ENCODE data around the gene GPALPP1.
"Not testable (repeated sequence)": the region's sequence is repeated elsewhere in the genome, so short reads cannot be mapped to it uniquely, and the experiment has no call there.

The GPALPP1 gene

DNA sequence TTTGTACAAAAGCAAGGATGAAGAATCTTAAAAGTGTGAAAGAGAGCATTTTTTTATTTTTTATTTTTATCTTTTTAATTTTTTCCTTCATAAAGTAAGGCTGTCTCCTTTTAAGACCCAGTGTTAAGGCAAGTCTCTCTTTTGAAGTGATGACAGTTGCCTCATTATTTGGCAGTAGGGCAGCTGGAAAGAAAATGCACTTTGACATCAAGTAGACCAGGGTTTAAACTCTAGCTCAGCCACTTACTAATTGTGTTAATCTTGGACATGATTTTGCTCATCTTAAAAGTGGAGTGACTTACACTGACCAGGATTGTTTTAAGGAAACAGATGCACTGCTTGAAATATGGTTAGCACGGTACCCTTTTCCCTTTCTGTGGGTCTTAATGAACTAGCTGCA lies 18.5 kb downstream of the GPALPP1 start:
- DNase-seq = no peak

DNA sequence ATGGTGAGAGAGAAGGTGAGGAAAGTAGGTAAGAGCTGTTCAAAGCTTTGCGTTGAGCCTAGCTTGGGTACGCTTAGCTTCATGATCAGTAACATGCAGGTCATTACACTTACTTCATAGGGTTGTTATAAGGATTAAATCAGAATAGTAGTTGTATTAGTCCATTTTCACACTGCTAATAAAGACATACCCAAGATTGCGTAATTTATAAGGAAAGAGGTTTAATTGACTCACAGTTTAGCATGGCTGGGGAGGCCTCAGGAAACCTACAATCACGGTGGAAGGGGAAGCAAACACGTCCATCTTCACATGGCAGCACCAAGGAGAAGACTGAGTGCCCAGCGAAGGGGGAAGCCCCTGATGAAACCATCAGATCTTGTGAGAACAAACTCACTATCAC lies 21.9 kb downstream of the GPALPP1 start:
- DNase-seq = no peak

DNA sequence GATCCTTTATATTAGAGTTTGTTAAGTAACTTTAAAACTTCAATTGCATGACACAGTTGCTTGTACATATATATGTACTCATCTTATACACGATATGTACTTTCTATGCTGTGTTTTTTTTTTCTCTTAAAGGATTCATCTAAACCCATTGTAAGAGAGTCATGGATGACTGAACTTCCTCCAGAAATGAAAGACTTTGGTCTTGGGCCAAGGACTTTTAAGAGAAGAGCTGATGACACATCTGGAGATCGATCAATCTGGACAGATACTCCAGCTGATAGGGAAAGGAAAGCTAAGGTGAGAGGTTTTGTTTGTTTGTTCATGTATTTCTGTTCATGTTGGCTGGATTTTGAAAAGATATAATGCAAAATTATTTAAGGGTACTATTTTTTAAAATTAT lies 26.0 kb downstream of the GPALPP1 start:
- no peak for DNase-seq

DNA sequence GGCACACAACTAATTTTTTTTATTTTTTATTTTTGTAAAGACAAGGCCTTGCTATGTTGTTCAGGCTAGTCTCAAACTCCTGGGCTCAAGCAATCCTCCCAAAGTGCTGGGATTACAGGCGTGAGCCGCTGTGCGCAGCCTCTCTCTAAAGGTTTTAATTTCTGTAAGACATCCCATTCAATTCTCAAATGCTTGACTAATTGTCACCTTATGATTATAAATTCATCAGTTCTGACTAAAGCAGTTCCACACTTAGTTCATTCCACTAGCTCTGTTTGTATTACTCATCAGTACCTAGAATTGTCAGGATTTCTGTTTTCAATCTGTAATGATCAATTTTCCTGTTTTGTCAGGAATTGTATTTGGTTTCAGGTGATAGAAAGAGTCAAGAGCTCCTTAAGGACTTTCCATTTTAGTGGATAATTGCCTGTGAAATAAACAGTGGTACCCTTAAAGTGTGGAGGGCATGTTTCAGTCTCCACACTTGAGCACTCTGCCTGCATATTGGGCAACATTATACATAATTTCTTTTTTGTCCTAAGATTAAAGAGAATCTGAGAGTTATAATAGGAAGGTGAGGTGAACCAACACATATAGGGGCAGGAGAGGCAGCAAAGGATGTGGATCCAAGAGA lies 27.6 kb downstream of the GPALPP1 start:
- DNase-seq = no peak

DNA sequence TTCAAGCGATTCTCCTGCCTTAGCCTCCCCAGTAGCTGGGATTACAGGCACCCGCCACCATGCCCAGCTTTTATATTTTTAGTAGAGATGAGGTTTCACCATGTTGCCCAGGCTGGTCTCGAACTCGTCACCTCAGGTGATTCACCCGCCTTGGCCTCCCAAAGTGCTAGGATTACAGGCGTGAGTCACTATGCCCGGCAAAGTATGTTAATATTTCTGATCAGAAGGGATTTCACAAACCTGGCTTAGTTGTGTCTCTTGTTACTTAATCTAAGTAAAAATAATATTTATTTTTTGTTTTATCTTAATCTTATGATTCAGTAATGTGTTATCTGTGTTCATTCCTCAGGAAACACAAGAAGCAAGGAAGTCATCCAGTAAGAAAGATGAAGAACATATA lies 30.6 kb downstream of the GPALPP1 start:
- not testable (repeated sequence) for DNase-seq

DNA sequence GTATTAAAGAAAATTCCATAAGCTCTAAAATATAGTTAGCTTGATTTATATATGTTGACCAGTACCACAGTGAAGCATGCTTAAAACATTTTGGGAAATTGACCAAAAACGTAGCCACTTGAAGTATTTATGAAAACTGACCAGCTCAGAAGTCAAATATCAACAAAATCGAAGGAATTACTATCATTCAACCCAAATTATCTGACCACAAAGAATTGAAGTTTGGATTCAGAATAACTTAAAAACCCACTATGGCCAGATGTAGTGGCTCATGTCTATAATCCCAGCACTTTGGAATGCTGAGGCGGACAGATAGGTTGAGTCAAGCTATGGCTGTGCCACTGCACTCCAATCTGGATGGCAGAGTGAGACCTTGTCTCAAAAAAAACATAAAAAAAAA lies 31.9 kb downstream of the GPALPP1 start:
- DNase-seq = no peak

DNA sequence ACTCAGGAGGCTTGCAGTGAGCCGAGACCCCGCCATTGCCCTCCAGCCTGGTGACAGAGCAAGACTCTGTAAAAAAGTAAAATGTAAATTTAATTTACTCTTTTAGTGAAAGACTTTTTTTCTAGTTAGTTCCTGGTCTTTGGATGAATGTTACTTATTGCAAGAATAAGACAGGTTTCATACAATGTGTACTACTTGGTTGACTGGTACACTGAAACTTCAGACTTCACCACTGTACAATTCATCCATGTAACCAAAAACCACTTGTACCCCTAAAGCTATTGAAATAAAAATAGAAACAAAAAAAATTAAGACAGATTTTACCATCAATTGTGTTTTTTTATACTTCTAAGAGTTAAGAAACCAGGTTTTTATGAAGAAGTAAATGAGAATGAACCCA lies 35.5 kb downstream of the GPALPP1 start:
- no peak for DNase-seq

DNA sequence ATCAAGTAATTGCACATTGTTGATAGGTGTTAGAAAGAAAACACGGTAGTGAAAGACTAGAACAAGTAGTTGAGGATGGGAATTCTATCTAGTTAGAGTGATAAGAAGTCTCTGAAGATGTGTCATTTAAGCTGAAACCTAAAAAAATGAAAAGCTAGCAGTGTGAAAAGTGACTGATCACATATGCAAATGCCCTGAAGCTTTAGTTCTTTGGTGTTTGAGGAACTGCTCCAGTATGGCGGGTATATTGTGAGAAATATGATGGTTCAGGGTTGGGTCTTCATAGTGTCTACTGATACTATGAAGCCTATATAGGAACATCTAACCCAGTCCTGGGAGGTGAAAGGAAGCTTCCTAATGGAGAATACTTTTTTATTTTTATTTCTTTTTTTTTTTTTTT lies 45.0 kb downstream of the GPALPP1 start:
- no peak for DNase-seq

DNA sequence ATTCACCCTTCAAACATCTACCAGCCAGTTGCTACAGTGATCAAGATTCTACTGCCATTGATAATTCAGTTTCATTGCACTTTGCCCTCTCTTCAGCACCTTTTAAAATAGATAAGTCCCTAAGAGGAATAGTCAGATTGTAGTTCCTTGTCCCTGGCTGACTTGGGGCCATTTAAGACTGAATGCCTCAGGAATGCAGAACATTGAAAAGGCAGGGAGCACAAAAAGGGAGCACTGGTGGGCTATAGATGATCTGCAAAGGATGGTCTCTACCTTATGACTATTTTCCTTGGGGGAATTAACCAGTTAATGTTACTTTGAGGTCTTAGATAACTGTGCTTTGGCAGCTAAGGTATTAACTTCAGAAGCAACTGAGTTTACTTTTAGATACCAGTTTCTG lies 46.9 kb downstream of the GPALPP1 start:
- DNase-seq = no peak

DNA sequence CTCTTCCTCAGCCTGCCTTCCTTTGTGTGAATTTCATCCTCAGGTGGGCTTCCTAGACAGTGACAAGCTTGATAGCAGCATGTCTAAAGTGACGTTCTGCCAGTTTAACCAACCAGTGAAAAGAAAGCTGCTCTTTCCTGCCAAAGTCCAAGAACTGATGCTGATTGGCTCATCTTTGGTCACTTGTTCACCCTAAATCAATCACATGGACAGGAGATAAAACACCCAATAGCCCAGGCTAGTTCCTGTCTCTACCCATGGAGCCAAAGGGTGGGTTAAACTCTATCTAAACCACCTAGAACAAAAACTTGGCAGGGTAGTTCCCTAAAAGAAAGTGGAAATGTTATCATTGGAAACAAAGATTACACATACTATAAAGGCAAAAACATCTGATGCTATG lies 50.8 kb downstream of the GPALPP1 start:
- no peak for DNase-seq

DNA sequence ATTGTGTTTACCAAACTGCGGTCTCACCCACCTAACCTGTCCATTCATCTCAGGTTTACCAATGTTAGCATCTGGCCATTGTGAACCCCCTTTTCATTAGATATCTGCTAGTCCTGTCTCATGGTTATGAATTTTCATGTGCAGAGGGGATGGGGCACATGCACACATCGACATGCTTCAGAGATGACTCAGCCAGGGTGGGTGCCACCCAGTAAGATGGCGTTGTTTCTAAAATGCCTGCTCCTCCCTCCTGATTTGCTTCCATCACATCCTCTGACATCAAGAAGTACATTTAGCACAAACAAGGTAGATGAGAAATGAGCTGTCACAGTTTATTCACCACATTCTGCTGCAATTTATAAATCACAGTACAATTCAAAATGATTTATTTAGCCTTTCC lies 51.3 kb downstream of the GPALPP1 start:
- no peak for DNase-seq

DNA sequence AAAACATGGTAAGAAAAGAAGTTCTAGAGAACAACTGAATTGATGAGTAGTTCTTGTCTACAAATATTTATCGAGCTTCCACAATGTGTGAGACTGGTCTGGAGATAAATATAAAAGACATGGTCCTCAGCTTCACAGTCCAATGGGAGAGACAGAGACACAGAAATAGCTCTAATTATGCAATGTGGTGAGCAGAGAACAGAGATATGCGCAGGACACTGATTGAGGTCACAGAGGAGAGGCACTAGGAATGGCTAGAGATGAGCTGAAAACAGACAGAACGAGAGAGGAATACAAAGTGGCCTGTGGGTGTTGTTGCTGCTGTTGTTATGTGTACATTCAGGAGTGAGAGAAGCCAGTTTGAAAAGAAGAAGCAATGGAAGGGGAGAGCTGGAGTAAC lies 53.2 kb downstream of the GPALPP1 start:
- DNase-seq = no peak

DNA sequence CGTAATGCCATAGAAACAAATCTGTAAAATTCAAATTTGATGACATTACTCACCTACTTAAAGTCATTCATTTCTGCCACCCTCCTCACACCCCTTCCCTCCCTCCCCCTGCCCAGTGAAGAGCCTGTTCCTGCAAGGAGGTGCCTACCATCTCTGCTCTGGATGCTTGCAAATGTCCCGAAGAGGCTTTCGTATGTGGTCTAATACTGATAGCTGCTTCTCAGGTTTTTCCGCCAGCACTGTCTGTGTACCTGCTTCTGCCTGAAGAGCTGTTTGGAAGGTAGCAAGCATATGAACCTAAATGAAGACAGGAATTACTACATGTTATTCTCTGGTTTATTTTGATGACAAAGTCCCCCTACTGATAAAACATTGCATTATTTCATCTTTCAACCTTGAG lies 57.1 kb downstream of the GPALPP1 start:
- no peak for DNase-seq

DNA sequence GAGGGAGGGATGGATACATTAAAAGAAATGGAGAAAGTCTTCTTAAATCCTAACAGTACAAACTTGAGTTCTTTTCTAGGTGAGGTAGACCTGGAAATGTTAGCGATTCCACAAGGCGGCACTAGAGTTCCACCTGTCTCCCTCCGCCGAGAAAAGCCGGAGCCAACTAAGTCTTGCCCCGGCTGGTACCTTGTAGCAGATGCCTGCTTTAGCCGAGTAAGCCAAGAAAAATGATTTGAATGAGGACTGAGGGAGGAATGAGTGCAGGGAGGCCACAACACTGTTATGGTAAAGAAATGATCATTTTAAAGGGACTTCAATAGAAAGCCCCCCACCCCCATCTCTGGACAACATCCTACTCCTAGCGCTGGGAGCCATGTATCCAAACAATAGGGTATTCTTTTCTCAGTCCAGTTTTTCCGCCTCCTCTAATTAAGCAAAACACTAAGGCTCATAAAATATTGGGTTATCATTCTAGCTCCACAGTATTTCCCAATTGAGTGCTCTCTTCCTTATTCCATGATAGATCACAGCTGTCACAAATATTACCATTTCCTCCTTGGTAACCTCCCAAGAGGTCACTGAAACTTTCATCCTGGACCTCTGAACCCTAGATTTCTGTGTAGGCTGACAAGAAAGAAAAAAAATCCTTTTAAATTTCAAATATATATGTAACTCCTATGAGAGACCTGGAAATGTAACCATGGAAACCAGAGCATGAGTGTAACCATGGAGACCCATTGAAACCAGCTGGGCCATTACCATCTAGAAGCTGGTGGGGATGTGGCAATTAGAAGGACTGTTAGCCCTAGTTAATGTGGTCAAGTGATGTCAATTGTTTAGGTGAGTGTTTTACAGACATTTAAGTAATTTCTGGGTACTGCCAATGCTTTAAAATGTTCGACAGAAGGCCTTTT lies 58.3 kb downstream of the GPALPP1 start:
- peak; percentile 59 for DNase-seq

DNA sequence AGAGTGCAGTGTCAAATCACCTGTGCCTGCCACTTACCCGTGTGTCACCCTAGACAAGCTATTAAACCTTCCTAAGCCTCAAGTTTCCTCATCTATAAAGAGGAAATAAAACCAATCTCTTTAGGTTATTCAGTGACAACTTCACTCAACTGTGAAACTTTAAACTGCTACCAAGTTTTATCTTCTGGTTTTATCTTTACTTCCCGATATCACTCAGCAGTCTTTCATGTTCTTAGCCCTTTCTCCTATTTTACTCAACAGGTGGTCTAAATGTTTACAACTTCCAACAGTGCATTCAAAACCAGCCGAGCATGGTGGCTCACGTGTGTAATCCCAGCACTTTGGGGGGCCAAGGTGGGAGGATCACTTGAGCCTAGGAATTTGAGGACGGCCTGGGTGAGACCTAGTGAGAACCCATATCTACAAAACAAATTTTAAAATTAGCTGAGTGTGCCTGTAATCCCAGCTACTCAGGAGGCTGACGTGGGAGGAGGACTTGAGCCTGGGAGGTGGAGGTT lies 59.6 kb downstream of the GPALPP1 start:
- no peak for DNase-seq

DNA sequence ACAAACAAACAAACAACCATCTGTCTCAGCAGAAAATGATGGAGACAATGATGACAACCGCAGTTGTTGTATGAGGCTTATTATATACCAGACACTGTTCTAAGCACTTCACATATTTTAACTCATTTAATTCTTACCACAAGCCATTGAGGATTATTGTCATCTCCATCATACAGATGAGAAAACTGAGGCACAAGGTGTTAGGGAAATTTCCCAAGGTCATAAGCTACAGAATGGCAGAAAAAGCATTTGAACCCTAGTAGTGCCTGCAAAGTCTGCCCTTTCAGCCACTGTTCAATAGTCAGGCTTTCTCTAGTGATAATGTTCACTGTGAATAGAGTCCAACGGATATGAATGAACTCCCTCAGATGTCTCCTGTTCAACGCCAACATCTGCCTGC lies 60.1 kb downstream of the GPALPP1 start:
- DNase-seq = no peak

DNA sequence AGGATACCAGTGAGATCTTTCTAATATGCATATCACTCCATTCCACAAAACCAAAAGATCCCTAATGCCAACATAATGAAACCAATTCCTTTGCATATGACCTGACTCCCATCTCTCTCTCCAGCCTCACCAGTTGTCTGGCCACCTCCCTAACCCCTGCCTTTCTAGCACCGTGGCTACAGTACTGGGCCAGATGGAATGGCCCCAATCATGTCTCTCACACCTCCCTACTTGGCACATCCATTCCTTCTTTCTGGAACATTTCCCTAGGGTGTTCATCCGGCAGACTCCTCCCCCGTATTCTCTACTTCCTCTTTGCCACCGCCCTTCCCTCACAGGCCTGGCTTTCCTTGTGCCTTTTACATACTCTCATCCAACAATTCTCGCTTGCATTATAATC lies 62.0 kb downstream of the GPALPP1 start:
- DNase-seq = no peak

DNA sequence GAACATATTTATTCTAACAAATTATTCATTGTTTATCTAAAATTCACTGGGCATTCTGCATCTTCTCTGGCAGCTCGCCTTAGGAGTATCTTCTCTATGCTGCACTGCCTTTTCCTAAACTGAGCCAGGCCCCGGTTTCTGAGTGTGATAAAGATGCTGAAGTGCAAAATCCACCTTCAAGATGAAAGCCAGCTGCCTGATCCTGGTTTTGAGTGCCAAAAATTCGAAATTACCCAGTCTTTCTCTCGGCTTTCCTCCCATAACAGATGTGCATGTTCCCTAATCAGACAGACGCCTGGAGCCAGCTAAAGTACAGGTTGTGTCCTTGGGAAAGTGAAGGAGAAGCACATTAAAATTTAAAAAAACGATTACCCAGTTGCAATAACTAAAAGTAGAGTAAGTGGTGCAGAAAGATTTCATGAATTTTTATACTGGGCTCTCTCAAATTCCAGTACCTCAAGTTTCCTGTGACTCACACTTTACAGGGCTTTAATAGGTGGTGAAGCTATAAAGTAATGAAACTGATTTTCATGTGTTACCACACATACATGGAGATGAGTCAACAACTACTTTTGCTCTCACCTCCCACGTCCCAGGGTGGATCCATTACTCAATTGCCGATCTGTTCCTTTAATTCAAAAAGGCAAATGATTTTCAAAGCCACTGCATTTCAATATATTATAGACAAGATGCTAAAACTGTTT lies 66.0 kb downstream of the GPALPP1 start:
- DNase-seq = no peak

DNA sequence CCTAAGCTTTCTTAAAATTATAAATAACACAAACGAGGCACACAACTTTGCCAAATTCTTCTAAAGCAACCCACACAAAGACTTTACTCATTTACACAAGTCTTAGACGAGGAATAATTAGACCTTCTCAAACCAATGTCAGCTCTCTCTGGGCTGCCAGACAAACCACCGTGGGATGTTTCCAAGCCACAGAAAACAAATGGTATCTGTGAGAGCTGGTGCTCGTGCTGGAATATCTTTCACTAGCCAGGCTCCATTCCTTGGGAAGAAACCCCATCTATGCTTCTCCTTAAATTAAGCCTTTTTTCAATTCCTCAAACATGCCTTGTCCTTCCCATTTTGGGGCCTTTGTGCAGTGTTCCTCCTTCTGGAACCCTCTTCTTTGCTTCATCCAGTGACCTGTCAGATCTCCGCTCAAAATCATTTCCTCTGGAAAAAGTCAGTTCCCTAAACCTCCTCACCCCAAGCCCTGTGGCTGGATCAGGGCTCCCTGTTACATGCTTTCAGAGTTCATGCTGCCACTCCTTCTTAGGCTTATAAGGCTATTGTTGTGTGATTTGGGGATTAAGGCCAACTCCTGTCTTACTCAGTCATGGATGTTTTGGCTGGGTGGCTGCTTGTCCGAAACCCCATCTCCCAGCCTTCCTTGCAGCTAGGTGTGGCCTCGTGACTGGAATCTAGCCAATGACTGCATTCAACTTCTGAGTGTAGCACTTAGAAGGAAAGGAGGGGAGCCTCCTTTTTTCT lies 66.7 kb downstream of the GPALPP1 start:
- DNase-seq = no peak

DNA sequence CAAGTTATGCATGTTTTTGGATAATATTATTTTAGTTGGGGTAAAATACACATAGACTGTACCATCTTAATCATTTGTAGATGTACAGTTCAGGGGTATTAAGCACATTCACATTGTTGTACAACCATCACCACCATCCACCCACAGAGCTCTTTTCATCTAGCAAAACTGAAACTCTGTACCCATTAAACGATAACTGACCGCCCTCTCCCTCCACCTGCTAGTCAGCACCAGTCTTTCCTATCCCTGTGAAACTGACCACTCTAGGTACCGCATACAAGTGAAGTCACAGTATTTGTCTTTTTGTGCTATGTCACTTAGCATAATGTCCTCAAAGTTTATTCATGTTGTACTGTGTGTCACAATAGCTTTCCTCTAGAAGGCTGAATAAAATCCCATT lies 70.7 kb downstream of the GPALPP1 start:
- DNase-seq = no peak

DNA sequence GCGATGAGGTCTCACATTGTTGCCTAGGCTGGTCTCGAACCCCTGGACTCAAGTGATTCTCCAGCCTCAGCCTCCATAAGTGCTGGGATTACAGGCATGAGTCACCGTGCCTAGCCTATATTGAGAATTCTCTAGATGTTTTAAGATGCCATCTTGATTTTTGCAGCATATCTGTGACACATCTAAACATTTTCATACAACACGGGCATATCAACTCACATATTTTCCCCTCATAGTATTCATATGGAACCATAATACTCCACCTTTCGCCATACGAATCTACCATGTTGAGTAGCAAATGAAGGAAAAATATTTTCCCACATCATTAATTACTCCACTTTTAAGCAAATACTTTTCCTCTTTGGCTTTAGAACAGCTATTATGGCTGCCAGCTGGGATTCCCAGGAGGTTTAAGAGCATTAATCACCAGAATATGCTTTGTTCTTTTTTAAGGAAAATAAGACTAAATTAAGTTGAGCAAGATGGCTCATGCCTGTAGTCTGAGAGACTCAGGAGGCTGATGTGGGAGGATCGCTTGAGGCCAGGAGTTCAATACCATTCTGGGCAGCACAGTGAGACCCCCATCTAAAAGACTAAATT lies 74.0 kb downstream of the GPALPP1 start:
- DNase-seq = no peak

DNA sequence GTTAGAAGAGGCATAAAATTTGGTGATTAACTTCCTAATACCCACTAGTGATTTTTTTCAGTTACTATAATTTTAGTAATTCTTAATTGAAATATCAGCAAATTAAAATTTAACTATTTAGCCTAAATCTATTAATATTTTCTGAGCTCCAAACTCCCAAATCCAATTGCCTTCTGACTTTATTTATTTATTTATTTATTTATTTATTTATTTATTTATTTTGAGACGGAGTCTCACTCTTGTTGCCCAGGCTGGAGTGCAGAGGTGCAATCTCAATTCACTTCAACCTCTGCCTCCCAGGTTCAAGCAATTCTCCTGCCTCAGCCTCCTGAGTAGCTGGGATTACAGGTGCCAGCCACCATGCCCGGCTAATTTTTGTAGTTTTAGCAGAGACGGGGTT lies 74.6 kb downstream of the GPALPP1 start:
- DNase-seq = not testable (repeated sequence)

DNA sequence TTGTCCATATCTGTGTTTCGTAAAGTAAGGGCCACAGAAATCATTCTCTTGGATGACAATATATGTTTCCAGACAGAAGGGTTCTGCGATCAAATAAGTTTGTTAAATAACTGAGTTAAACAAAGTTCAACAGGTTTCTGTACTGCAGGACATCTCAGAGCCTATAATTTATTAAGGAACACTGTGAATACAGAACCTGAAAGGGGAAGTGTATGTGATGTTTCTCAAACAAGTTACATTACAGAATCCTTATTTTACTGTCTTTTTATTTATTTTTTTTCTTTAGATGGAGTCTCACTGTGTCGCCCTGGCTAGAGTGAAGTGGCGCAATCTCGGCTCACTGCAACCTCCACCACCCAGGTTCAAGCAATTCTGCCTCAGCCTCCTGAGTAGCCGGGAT lies 75.6 kb downstream of the GPALPP1 start:
- DNase-seq = no peak
